Measurements from ENCODE around the gene CCM2. TPM values are rescaled to one million over a fixed set of nuclear protein-coding genes. Genes with fewer than 3 reads are reported as not detected.

CCM2 gene
- total RNA-seq, 4 donors from 2014 or later: 41.1 to 46.3 (median 44.0) TPM

- Histone ChIP-seq H3K9me3 (no peaks in the 10 kb centered on the region), H3K27ac (no peak overlapping the region), H3K36me3 (peaks cover 0 to 1% (median 0%) of the 10 kb centered on the region in 3 donors), H3K27me3 (no peaks in the 10 kb centered on the region), H3K4me1 (peaks cover 0 to 11% (median 0%) of the 10 kb centered on the region in 4 donors), H3K4me3 (no peak overlapping the region)
- DNase-seq (ENCODE audit: low spot score in 2 of 2): no peak
- TF ChIP-seq POLR2A (IDR thresholded peaks at IDR 0.05) (no peak), CTCF (IDR thresholded peaks at IDR 0.05) (no peak), EP300 (IDR thresholded peaks at IDR 0.05) (no peak)
- WGBS, 2 donors: 73 to 84% methylated on average over 15 to 18 of the region's 21 CpGs
Observed at GRCh38 chr7:44969701-44970522, 30.1 kb upstream of the CCM2 start.

- H3K4me3 ChIP-seq: no peak overlapping the region
- peaks cover 0 to 8% (median 0%) of the 10 kb centered on the region in 3 donors for H3K36me3 ChIP-seq
- H3K9me3 ChIP-seq: no peaks in the 10 kb centered on the region
- H3K4me1 ChIP-seq: peaks cover 0 to 11% (median 0%) of the 10 kb centered on the region in 4 donors
- no peaks in the 10 kb centered on the region for H3K27me3 ChIP-seq
- TF ChIP-seq POLR2A (IDR thresholded peaks at IDR 0.05): no peak
- TF ChIP-seq CTCF (IDR thresholded peaks at IDR 0.05): no peak
- no peak for TF ChIP-seq EP300 (IDR thresholded peaks at IDR 0.05)
- WGBS, 2 donors: 84 to 85% methylated on average over 14 to 16 of the region's 18 CpGs
- H3K27ac ChIP-seq: no peak overlapping the region
- no peak for DNase-seq (ENCODE audit: low spot score in 2 of 2)
Observed at GRCh38 chr7:44970523-44971051, 29.4 kb upstream of the CCM2 start.

- Histone ChIP-seq H3K4me1 (peaks cover 0 to 11% (median 0%) of the 10 kb centered on the region in 4 donors), H3K9me3 (no peaks in the 10 kb centered on the region), H3K4me3 (no peak overlapping the region), H3K27me3 (no peaks in the 10 kb centered on the region), H3K27ac (no peak overlapping the region), H3K36me3 (peaks cover 0 to 16% (median 0%) of the 10 kb centered on the region in 3 donors)
- 75 to 86% methylated on average over 5 to 10 of the region's 10 CpGs for WGBS, 2 donors
- TF ChIP-seq CTCF (IDR thresholded peaks at IDR 0.05) (no peak), EP300 (IDR thresholded peaks at IDR 0.05) (no peak), POLR2A (IDR thresholded peaks at IDR 0.05) (no peak)
- no peak for DNase-seq (ENCODE audit: low spot score in 2 of 2)
Observed at GRCh38 chr7:44971188-44971901, 28.7 kb upstream of the CCM2 start.

GRCh38 chr7:44971902-44972441, 28.0 kb upstream of the CCM2 start:
- Histone ChIP-seq H3K4me3 (no peak overlapping the region), H3K27ac (no peak overlapping the region), H3K36me3 (peaks cover 0 to 22% (median 0%) of the 10 kb centered on the region in 3 donors), H3K9me3 (no peaks in the 10 kb centered on the region), H3K27me3 (no peaks in the 10 kb centered on the region), H3K4me1 (peaks cover 0 to 7% (median 0%) of the 10 kb centered on the region in 4 donors)
- 55 to 67% methylated on average over 5 of the region's 5 CpGs for WGBS, 2 donors
- DNase-seq (ENCODE audit: low spot score in 2 of 2): no peak
- TF ChIP-seq EP300 (IDR thresholded peaks at IDR 0.05): no peak
- no peak for TF ChIP-seq CTCF (IDR thresholded peaks at IDR 0.05)
- TF ChIP-seq POLR2A (IDR thresholded peaks at IDR 0.05): no peak

Measured in tibial nerve (tissue), 4 donors.